ENCODE measurements around the gene NBEAL1.
A peak's percentile ranks its signal among the peaks of the same experiment; 100 is the strongest.
"Not testable (repeated sequence)": the region's sequence is repeated elsewhere in the genome, so short reads cannot be mapped to it uniquely, and the experiment has no call there.

NBEAL1 gene

GRCh38 chr2:203115201-203115700 is 100.6 kb downstream of the NBEAL1 start:
- not testable (repeated sequence) for DNase-seq (ENCODE audit: low read depth)

- no peak for DNase-seq (ENCODE audit: low read depth)
Observed at GRCh38 chr2:203122317-203122986, 107.8 kb downstream of the NBEAL1 start.

GRCh38 chr2:203126996-203127395 is 112.3 kb downstream of the NBEAL1 start:
- DNase-seq (ENCODE audit: low read depth) = no peak

- no peak for DNase-seq (ENCODE audit: low read depth)
Observed at GRCh38 chr2:203135105-203135504, 120.4 kb downstream of the NBEAL1 start.

GRCh38 chr2:203143391-203143790 is 128.7 kb downstream of the NBEAL1 start:
- DNase-seq (ENCODE audit: low read depth) = no peak

- DNase-seq (ENCODE audit: low read depth) = no peak
Observed at GRCh38 chr2:203149194-203149593, 134.5 kb downstream of the NBEAL1 start.

GRCh38 chr2:203155406-203155805 is 140.7 kb downstream of the NBEAL1 start:
- no peak for DNase-seq (ENCODE audit: low read depth)

- DNase-seq (ENCODE audit: low read depth) = not testable (repeated sequence)
Observed at GRCh38 chr2:203162722-203163121, 148.0 kb downstream of the NBEAL1 start.

- no peak for DNase-seq (ENCODE audit: low read depth)
Observed at GRCh38 chr2:203164311-203164935, 149.7 kb downstream of the NBEAL1 start.

- DNase-seq (ENCODE audit: low read depth) = no peak
Observed at GRCh38 chr2:203167751-203168150, 153.1 kb downstream of the NBEAL1 start.

- DNase-seq (ENCODE audit: low read depth) = no peak
Observed at GRCh38 chr2:203170502-203170901, 155.8 kb downstream of the NBEAL1 start.

- no peak for DNase-seq (ENCODE audit: low read depth)
Observed at GRCh38 chr2:203175371-203175770, 160.7 kb downstream of the NBEAL1 start.

GRCh38 chr2:203177361-203177760 is 162.7 kb downstream of the NBEAL1 start:
- DNase-seq (ENCODE audit: low read depth) = no peak

GRCh38 chr2:203185864-203186263 is 171.2 kb downstream of the NBEAL1 start:
- DNase-seq (ENCODE audit: low read depth) = no peak

- not testable (repeated sequence) for DNase-seq (ENCODE audit: low read depth)
Observed at GRCh38 chr2:203190547-203190946, 175.9 kb downstream of the NBEAL1 start.

- not testable (repeated sequence) for DNase-seq (ENCODE audit: low read depth)
Observed at GRCh38 chr2:203191026-203191425, 176.4 kb downstream of the NBEAL1 start.

GRCh38 chr2:203191961-203192360 is 177.3 kb downstream of the NBEAL1 start:
- no peak for DNase-seq (ENCODE audit: low read depth)

- no peak for DNase-seq (ENCODE audit: low read depth)
Observed at GRCh38 chr2:203195331-203196036, 180.8 kb downstream of the NBEAL1 start.

- no peak for DNase-seq (ENCODE audit: low read depth)
Observed at GRCh38 chr2:203200866-203201265, 186.2 kb downstream of the NBEAL1 start.

- DNase-seq (ENCODE audit: low read depth) = no peak
Observed at GRCh38 chr2:203201426-203201825, 186.8 kb downstream of the NBEAL1 start.

GRCh38 chr2:203209538-203209937 is 194.9 kb downstream of the NBEAL1 start:
- DNase-seq (ENCODE audit: low read depth) = no peak

GRCh38 chr2:203225423-203226039 is 210.9 kb downstream of the NBEAL1 start:
- DNase-seq (ENCODE audit: low read depth) = peak; percentile 13

Data from stimulated activated CD8-positive, alpha-beta memory T cell treated with anti-CD3 and anti-CD28 coated beads, Interleukin-12 subunit alpha, Interleukin-12 subunit beta, amount 100 ng/mL, for 1 hour (primary cell).